ENCODE data around the gene ADAMTS19.

The ADAMTS19 gene

GRCh38 chr5:129766798-129767197 lies 306.7 kb downstream of the ADAMTS19 start:
- no peak for DNase-seq (ENCODE audit: low spot score)

- DNase-seq (ENCODE audit: low spot score), result peak; percentile 65
These were observed 307.9 kb downstream of the ADAMTS19 start for GRCh38 chr5:129767927-129768380.

DNA sequence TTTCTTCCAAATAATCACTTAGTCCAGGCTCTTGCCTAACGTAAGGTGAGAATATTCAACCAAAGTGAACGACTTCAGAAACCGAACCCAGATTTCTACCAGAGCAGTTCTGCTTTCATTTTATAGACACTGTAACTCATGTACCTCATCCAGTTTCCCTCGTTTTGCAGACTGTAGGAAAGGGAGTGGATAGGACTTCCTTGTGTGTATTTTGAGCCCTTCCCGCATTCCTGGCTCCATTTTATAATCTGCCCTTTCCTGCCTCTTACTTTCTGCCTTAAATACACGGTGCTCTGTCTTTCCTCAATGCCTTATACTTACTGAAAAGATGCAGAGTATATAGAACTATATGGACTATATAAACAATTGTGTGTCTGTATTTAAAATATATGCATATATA lies 308.6 kb downstream of the ADAMTS19 start:
- no peak for DNase-seq (ENCODE audit: low spot score)

DNA sequence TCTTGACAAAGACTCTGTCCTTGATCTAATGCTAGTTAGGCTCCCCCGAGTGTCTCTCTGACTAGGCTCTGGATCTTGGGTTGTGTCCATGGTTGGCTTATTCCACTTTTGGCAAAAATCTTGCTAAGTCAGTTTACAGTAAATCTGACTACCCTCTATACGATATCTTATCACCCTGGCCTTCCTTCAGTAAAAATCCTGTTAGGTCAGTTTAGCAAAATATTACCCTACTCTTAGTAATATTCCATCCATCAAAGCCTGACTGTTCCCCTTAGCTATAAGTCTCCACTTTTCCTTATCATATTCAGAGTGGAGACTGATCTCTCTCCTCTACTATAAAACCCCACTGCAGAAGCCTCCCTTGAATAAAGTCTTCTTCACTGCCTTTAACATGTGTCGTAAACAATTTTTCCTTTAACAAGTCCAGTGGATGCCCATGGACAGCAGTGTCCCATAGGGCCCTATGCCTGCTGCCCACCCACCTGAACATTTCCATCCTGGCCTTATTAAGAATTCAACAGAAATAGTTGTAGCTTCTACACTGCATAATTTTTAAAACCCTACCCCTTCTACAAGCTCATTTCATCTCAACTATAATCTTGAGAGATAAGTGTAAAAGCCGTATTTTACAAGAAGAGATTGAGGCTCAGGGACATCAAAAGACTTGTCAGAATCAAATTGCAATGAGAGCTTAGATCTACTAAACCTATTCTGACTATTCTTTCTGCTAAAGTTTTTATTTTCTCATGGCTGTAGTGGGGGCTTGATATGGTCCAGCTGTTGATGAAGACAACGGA lies 310.1 kb downstream of the ADAMTS19 start:
- DNase-seq (ENCODE audit: low spot score), result no peak

DNA sequence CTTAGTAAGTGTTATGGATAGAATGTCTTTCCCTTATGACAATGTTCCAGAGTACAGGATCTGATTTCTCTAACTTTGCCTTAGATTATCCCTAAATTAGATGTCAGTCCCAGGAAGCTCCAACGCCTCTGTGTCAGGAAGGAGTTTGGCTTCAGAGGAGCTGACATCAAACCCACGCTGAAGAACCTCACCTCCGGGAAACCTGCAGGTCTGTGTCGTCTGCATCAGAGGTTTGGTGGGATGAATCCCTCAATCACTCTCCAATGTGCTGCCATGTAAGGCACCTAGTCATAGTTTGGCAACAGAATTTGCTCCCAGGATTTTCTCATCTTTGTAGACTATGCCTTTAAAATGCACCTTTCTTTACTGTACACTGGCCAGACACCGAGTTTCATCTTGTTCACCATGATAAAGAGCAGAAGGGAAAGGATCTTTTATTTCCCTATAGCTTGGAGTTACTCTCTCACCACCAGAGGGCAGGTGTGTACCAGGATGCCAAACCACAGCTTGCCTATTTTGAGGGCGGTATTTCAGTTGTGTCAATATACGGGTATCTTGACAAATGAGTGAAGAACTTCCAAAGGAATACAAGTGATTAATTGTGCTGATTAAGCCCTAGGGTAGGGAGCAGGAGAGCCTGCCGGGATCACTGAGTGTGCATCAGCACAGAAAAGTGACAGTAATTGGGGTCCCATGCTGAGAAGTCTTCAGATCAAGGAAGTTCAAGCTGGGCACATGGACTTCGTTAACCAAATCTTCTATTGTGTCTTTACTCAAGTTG lies 311.1 kb downstream of the ADAMTS19 start:
- DNase-seq (ENCODE audit: low spot score), result peak; percentile 46

DNA sequence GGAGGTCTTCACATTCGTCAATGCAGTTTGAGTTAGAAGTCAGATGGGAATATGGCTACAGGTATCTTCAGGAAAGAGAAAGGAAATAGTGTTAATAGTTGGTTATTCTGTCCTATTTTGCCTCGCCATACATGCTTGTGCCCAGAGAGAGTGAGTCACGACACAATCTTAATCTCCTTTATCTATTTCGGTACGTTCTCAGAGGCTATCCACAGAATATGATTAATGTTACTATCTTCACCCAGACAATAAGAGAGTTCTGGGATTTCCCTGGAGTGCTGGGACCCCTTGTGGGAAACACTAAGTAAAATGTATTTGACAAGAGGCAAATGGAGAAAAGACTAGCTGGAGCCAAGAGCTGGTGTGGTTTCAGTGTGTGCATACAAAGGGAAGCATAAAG lies 313.3 kb downstream of the ADAMTS19 start:
- no peak for DNase-seq (ENCODE audit: low spot score)

- no peak for DNase-seq (ENCODE audit: low spot score)
These were observed 321.5 kb downstream of the ADAMTS19 start for GRCh38 chr5:129781594-129781993.
